Cardiac muscle cell (in vitro differentiated cells and primary cell): Measurements from ENCODE around the gene MEAK7. TPM values are rescaled to one million over a fixed set of nuclear protein-coding genes. Genes with fewer than 3 reads are reported as not detected.
A peak's percentile ranks its signal among the peaks of the same experiment; 100 is the strongest.

Source experiments
- DNase-seq, 2 donors: peaks; one replicate each; pipeline versions ENCODE4 v3.0.0 to v3.0.0-alpha.2; 2010 to 2017; ENCODE audit warnings: low read depth in 1 of 2, low spot score in 1 of 2
- H3K27ac ChIP-seq: fragments of 200-600 bp; sonication (generic); 2 replicates; pipeline ENCODE4 v1.5.1; 2016
- H3K27me3 ChIP-seq: fragments of 200-600 bp; sonication (generic); 2 replicates; pipeline ENCODE4 v1.6.0; 2016; ENCODE audit warnings: control low read depth
- H3K36me3 ChIP-seq: fragments of 200-600 bp; sonication (generic); 2 replicates; pipeline ENCODE4 v1.5.1; 2016; ENCODE audit warnings: control low read depth
- H3K4me1 ChIP-seq: fragments of 200-600 bp; sonication (generic); 2 replicates; pipeline ENCODE4 v1.8.1; 2017; ENCODE audit warnings: low read depth, mild to moderate bottlenecking, mixed run types
- H3K4me3 ChIP-seq: fragments of 200-600 bp; sonication (generic); 2 replicates; pipeline ENCODE4 v1.5.1; 2016; ENCODE audit warnings: mild to moderate bottlenecking
- H3K9me3 ChIP-seq: fragments of 200-600 bp; sonication (generic); 2 replicates; pipeline ENCODE4 v1.5.1; 2017; ENCODE audit warnings: low read depth, mild to moderate bottlenecking, control low read depth
- CTCF ChIP-seq: IDR thresholded peaks from 2 replicates; pipeline ENCODE4 v1.5.1; 2012; ENCODE audit warnings: low read depth, mild to moderate bottlenecking, low read length
- polyA plus RNA-seq: library from polyadenylated mRNA; unstranded; fragments of >200 nt; fragmentation: Nextera tagmentation; extraction: Ambion mirVana; gene quantifications from 2 replicates; pipeline ENCODE4 v1.2.1, GENCODE V29; 2016
- total RNA-seq: library from RNA; depleted of rRNA; stranded (reverse); fragments of >200 nt; gene quantifications from 2 replicates; pipeline ENCODE4 v1.2.3, GENCODE V29; 2016

Gene MEAK7
- total and polyA plus RNA-seq, 2 experiments from 2014 or later, result 26.6 to 28.7 TPM

GRCh38 chr16:84513666-84514065 is 9.2 kb upstream of the MEAK7 start:
- Histone ChIP-seq H3K27me3 (no peaks in the 10 kb centered on the region), H3K4me3 (no peak overlapping the region), H3K4me1 (peaks cover 9% of the 10 kb centered on the region), H3K36me3 (no peaks in the 10 kb centered on the region), H3K9me3 (no peaks in the 10 kb centered on the region), H3K27ac (no peak overlapping the region)
- TF ChIP-seq CTCF, result no peak
- no peak for DNase-seq

GRCh38 chr16:84513123-84513522 is 8.7 kb upstream of the MEAK7 start:
- Histone ChIP-seq H3K27me3 (no peaks in the 10 kb centered on the region), H3K27ac (no peak overlapping the region), H3K9me3 (no peaks in the 10 kb centered on the region), H3K36me3 (no peaks in the 10 kb centered on the region), H3K4me3 (no peak overlapping the region), H3K4me1 (peaks cover 9% of the 10 kb centered on the region)
- DNase-seq, result peak in 1 of 2 donors; percentile 10
- no peak for TF ChIP-seq CTCF

GRCh38 chr16:84511831-84512230 is 7.4 kb upstream of the MEAK7 start:
- Histone ChIP-seq H3K27me3 (no peaks in the 10 kb centered on the region), H3K4me3 (no peak overlapping the region), H3K36me3 (no peaks in the 10 kb centered on the region), H3K27ac (no peak overlapping the region), H3K4me1 (peaks cover 9% of the 10 kb centered on the region), H3K9me3 (no peaks in the 10 kb centered on the region)
- TF ChIP-seq CTCF, result no peak
- no peak for DNase-seq

GRCh38 chr16:84511180-84511800 is 6.8 kb upstream of the MEAK7 start:
- Histone ChIP-seq H3K27ac (no peak overlapping the region), H3K27me3 (no peaks in the 10 kb centered on the region), H3K4me1 (peaks cover 9% of the 10 kb centered on the region), H3K9me3 (no peaks in the 10 kb centered on the region), H3K4me3 (no peak overlapping the region), H3K36me3 (no peaks in the 10 kb centered on the region)
- peak; percentile 79 to 93 for DNase-seq
- peak; percentile 91 for TF ChIP-seq CTCF

GRCh38 chr16:84509032-84509950 is 4.8 kb upstream of the MEAK7 start:
- no peaks in the 10 kb centered on the region for H3K9me3 ChIP-seq
- no peaks in the 10 kb centered on the region for H3K36me3 ChIP-seq
- no peak overlapping the region for H3K27ac ChIP-seq
- no peaks in the 10 kb centered on the region for H3K27me3 ChIP-seq
- TF ChIP-seq CTCF, result no peak
- no peak overlapping the region for H3K4me3 ChIP-seq
- peaks cover under 1% of the 10 kb centered on the region for H3K4me1 ChIP-seq
- no peak for DNase-seq
